Neuron (in vitro differentiated cells): ENCODE results near the gene CDC26.
"Not testable (repeated sequence)": the region's sequence is repeated elsewhere in the genome, so short reads cannot be mapped to it uniquely, and the experiment has no call there.

Source experiments
- H2AFZ ChIP-seq: one replicate; pipeline ENCODE4 v1.6.1; 2013; ENCODE audit warnings: low read depth, mild to moderate bottlenecking, inconsistent platforms, low read length, moderate library complexity
- H3K27me3 ChIP-seq: one replicate; pipeline ENCODE4 v1.6.1; 2013; ENCODE audit warnings: low read length; ENCODE audit not compliant: insufficient read depth
- H3K36me3 ChIP-seq: one replicate; pipeline ENCODE4 v1.6.1; 2013; ENCODE audit warnings: low read length; ENCODE audit not compliant: insufficient read depth
- H3K4me1 ChIP-seq: one replicate; pipeline ENCODE4 v1.6.1; 2013; ENCODE audit warnings: low read length; ENCODE audit not compliant: insufficient read depth
- H3K4me3 ChIP-seq: 2 replicates; pipeline ENCODE4 v1.5.1; 2013; ENCODE audit warnings: mild to moderate bottlenecking, low read length, moderate library complexity
- H3K9me3 ChIP-seq: one replicate; pipeline ENCODE4 v1.6.1; 2013; ENCODE audit warnings: low read length

The CDC26 gene

DNA sequence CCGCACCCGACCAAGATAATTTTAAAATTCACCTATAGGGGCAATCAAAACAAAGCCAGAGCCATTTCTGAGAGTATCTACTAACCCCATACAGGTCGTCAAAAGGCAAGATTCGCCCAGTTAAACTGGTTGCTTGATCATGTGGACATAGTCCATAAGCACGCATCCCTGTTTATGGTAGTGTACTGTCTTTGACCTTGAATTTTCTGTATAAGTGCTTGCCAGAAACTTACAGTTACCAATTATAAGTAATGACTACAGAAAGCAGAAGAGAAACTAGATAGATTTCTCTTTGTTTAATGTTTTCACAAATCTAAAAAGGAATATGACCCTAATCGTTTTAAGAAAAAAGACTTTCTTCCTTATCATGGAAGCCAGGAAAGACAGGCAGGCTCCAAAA lies 28.4 kb downstream of the CDC26 start:
- Histone ChIP-seq H3K4me3 (no peak overlapping the region), H2AFZ (no peak overlapping the region), H3K27me3 (no peaks in the 10 kb centered on the region), H3K36me3 (no peaks in the 10 kb centered on the region), H3K4me1 (no peaks in the 10 kb centered on the region), H3K9me3 (no peaks in the 10 kb centered on the region)

DNA sequence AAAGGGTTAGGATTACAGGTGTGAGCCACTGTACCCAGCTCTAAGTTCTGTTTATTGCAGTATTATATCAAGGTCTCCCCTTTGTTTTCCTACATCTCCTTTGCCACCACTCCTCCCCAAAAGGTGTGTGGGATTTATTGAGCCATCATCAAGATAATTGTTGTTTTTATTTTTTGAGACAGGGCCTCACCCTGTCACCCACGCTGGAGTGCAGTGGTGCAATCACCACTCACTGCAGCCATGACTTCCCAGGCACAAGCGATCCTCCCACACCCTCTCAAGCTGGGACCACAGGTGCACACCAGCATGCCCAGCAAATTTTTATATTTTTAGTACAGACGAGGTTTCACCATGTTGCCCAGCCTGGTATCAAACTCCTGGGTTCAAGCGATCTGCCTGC lies 29.5 kb downstream of the CDC26 start:
- H3K36me3 ChIP-seq = no peaks in the 10 kb centered on the region
- H3K4me3 ChIP-seq = no peak overlapping the region
- no peaks in the 10 kb centered on the region for H3K4me1 ChIP-seq
- H3K27me3 ChIP-seq = no peaks in the 10 kb centered on the region
- H2AFZ ChIP-seq = no peak overlapping the region
- no peaks in the 10 kb centered on the region for H3K9me3 ChIP-seq

GRCh38 chr9:113244556-113244955 lies 30.8 kb downstream of the CDC26 start:
- Histone ChIP-seq H3K27me3 (no peaks in the 10 kb centered on the region), H3K9me3 (no peaks in the 10 kb centered on the region), H3K36me3 (no peaks in the 10 kb centered on the region), H2AFZ (no peak overlapping the region), H3K4me1 (no peaks in the 10 kb centered on the region), H3K4me3 (no peak overlapping the region)

- no peaks in the 10 kb centered on the region for H3K9me3 ChIP-seq
- no peaks in the 10 kb centered on the region for H3K36me3 ChIP-seq
- no peaks in the 10 kb centered on the region for H3K4me1 ChIP-seq
- no peak overlapping the region for H2AFZ ChIP-seq
- H3K27me3 ChIP-seq = no peaks in the 10 kb centered on the region
- no peak overlapping the region for H3K4me3 ChIP-seq
These were observed 34.2 kb downstream of the CDC26 start for GRCh38 chr9:113241161-113241560.

- Histone ChIP-seq H3K27me3 (no peaks in the 10 kb centered on the region), H3K4me1 (no peaks in the 10 kb centered on the region), H3K36me3 (no peaks in the 10 kb centered on the region), H3K4me3 (no peak overlapping the region), H3K9me3 (no peaks in the 10 kb centered on the region), H2AFZ (no peak overlapping the region)
These were observed 36.5 kb downstream of the CDC26 start for GRCh38 chr9:113238859-113239232.

- Histone ChIP-seq H3K4me3 (no peak overlapping the region), H3K36me3 (no peaks in the 10 kb centered on the region), H3K4me1 (no peaks in the 10 kb centered on the region), H3K9me3 (no peaks in the 10 kb centered on the region), H2AFZ (no peak overlapping the region), H3K27me3 (no peaks in the 10 kb centered on the region)
These were observed 37.0 kb downstream of the CDC26 start for GRCh38 chr9:113238202-113238858.

DNA sequence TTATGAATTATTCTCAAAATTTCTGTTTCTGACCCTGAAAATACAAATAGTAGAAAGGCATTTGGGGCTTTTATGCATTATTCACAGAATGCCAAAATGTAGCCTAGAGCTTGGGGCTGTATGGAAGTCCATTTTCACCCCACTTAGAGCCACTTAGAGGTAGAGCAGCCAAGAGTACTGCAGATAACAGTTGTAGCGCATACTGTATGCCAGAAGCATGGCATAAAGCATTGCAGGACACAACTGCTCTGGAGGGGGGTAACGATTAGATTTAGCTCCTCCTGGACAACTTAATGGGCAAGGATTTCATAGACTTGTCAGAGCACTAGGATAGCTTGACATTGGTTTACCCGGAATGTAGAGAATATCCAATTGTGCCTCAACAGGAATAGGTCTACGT lies 38.3 kb downstream of the CDC26 start:
- no peaks in the 10 kb centered on the region for H3K36me3 ChIP-seq
- H3K9me3 ChIP-seq = no peaks in the 10 kb centered on the region
- no peak overlapping the region for H3K4me3 ChIP-seq
- no peaks in the 10 kb centered on the region for H3K4me1 ChIP-seq
- H3K27me3 ChIP-seq = no peaks in the 10 kb centered on the region
- no peak overlapping the region for H2AFZ ChIP-seq

- not testable (repeated sequence) for H3K27me3 ChIP-seq, H3K9me3 ChIP-seq, H2AFZ ChIP-seq, H3K4me3 ChIP-seq, H3K36me3 ChIP-seq, H3K4me1 ChIP-seq
These were observed 39.6 kb downstream of the CDC26 start for GRCh38 chr9:113235701-113236255.

DNA sequence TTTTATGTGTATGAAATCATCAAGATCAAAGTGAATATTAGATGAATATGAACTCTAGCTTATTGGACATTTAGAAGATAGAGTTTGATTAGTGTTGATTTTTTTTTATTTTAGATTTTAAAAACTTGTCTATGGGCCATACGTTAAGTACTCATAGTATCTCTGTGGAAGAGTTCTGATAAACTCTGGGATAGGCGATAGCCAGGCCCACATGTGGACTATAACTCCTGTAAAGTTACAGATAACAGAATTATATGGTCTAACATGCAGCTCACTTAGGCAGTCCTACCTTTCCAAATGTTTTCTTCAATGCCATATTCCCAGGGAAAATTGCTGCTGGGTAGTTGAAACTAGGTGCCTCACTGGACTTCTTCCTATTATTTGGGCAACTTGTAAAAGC lies 43.7 kb downstream of the CDC26 start:
- Histone ChIP-seq H3K36me3 (no peaks in the 10 kb centered on the region), H3K9me3 (no peaks in the 10 kb centered on the region), H3K27me3 (no peaks in the 10 kb centered on the region), H3K4me3 (no peak overlapping the region), H2AFZ (no peak overlapping the region), H3K4me1 (no peaks in the 10 kb centered on the region)

- H3K9me3 ChIP-seq = no peaks in the 10 kb centered on the region
- no peak overlapping the region for H3K4me3 ChIP-seq
- no peak overlapping the region for H2AFZ ChIP-seq
- H3K4me1 ChIP-seq = peaks cover 2% of the 10 kb centered on the region
- peaks cover 5% of the 10 kb centered on the region for H3K36me3 ChIP-seq
- no peaks in the 10 kb centered on the region for H3K27me3 ChIP-seq
These were observed 47.2 kb downstream of the CDC26 start for GRCh38 chr9:113228130-113228665.

GRCh38 chr9:113227436-113227835 lies 47.9 kb downstream of the CDC26 start:
- no peak overlapping the region for H2AFZ ChIP-seq
- no peaks in the 10 kb centered on the region for H3K27me3 ChIP-seq
- H3K9me3 ChIP-seq = no peaks in the 10 kb centered on the region
- peaks cover 5% of the 10 kb centered on the region for H3K36me3 ChIP-seq
- peaks cover 7% of the 10 kb centered on the region for H3K4me1 ChIP-seq
- no peak overlapping the region for H3K4me3 ChIP-seq

- Histone ChIP-seq H3K36me3 (peaks cover 5% of the 10 kb centered on the region), H3K4me1 (peaks cover 27% of the 10 kb centered on the region), H3K27me3 (no peaks in the 10 kb centered on the region), H3K4me3 (no peak overlapping the region), H3K9me3 (no peaks in the 10 kb centered on the region), H2AFZ (no peak overlapping the region)
These were observed 51.4 kb downstream of the CDC26 start for GRCh38 chr9:113223963-113224362.

GRCh38 chr9:113222482-113222841 lies 52.9 kb downstream of the CDC26 start:
- peaks cover 5% of the 10 kb centered on the region for H3K36me3 ChIP-seq
- no peaks in the 10 kb centered on the region for H3K9me3 ChIP-seq
- peak overlapping the region; percentile 64 for H3K4me3 ChIP-seq

More at GRCh38 chr9:113222482-113222841, 52.9 kb downstream of the CDC26 start:
- Histone ChIP-seq H3K4me1 (peaks cover 27% of the 10 kb centered on the region), H3K27me3 (no peaks in the 10 kb centered on the region), H2AFZ (peak overlapping the region; percentile 46)
